Thoracic aorta (tissue), 2 donors: ENCODE results near the gene TAF10. TPM values are rescaled to one million over a fixed set of nuclear protein-coding genes. Genes with fewer than 3 reads are reported as not detected.

Experiments used
- ATAC-seq: fragments of 150-250 bp; one replicate; pipeline ENCODE4 v1.8.0; 2017; ENCODE audit warnings: low read depth; ENCODE audit not compliant: insufficient number of reproducible peaks, low FRiP score
- DNase-seq: peaks from one replicate; pipeline ENCODE4 v3.0.0-alpha.2; 2020; ENCODE audit warnings: low spot score
- H3K27ac ChIP-seq, 2 donors: fragments of 200-600 bp; sonication (generic); 1 replicate in 1 of 2; 2 replicates in 1 of 2; pipeline ENCODE4 v1.5.1; 2016; ENCODE audit warnings: mild to moderate bottlenecking in 2 of 2, moderate library complexity in 2 of 2
- H3K27me3 ChIP-seq: fragments of 200-600 bp; sonication (generic); replicated peaks from 2 replicates; pipeline ENCODE4 v1.6.0; 2016; ENCODE audit warnings: mild to moderate bottlenecking; ENCODE audit not compliant: insufficient read depth
- H3K36me3 ChIP-seq: fragments of 200-600 bp; sonication (generic); one replicate; pipeline ENCODE4 v1.5.1; 2016
- H3K4me1 ChIP-seq, 2 donors: fragments of 200-600 bp; sonication (generic); 1 replicate in 1 of 2; 2 replicates in 1 of 2; pipeline versions ENCODE4 v1.5.1 to v1.6.0; 2016; ENCODE audit warnings: low read depth in 2 of 2, mild to moderate bottlenecking in 1 of 2; ENCODE audit not compliant: control insufficient read depth in 1 of 2
- H3K4me3 ChIP-seq: fragments of 200-600 bp; sonication (generic); 2 replicates; pipeline ENCODE4 v1.5.1; 2016; ENCODE audit warnings: mild to moderate bottlenecking
- H3K9me3 ChIP-seq: fragments of 200-600 bp; sonication (generic); 2 replicates; pipeline ENCODE4 v1.5.1; 2016
- CTCF ChIP-seq: fragments of 200-600 bp; sonication (generic); IDR thresholded peaks from one replicate; pipeline ENCODE4 v1.5.1; 2019; ENCODE audit warnings: antibody characterized with exemption
- total RNA-seq, 2 donors: library from RNA; depleted of rRNA; stranded (reverse); fragments of >200 nt; gene quantifications; one replicate each; pipeline versions ENCODE4 v1.1.0 to v1.2.3, GENCODE V29; 2016

The TAF10 gene
- total RNA-seq, 2 donors from 2014 or later = 39.5 to 40.0 TPM

- Histone ChIP-seq H3K4me1 (peaks cover 26 to 56% of the 10 kb centered on the region in 2 donors), H3K36me3 (peaks cover 24% of the 10 kb centered on the region), H3K9me3 (no peaks in the 10 kb centered on the region), H3K4me3 (peak overlapping the region; percentile 89), H3K27me3 (no peaks in the 10 kb centered on the region), H3K27ac (peak overlapping the region; percentile 84 to 100)
- DNase-seq (no peak), ATAC-seq (no peak)
- no peak for TF ChIP-seq CTCF
Observed at GRCh38 chr11:6602096-6602940, 9.7 kb downstream of the TAF10 start.

- DNase-seq = no peak
- H3K4me1 ChIP-seq = peaks cover 21 to 59% of the 10 kb centered on the region in 2 donors
- no peaks in the 10 kb centered on the region for H3K9me3 ChIP-seq
- H3K36me3 ChIP-seq = peaks cover 24% of the 10 kb centered on the region
- no peak for TF ChIP-seq CTCF
- H3K4me3 ChIP-seq = no peak overlapping the region
- no peak overlapping the region for H3K27ac ChIP-seq
- H3K27me3 ChIP-seq = no peaks in the 10 kb centered on the region
- ATAC-seq = no peak
Observed at GRCh38 chr11:6601041-6601461, 11.0 kb downstream of the TAF10 start.

- Histone ChIP-seq H3K9me3 (no peaks in the 10 kb centered on the region), H3K4me3 (no peak overlapping the region), H3K36me3 (peaks cover 24% of the 10 kb centered on the region), H3K27me3 (no peaks in the 10 kb centered on the region), H3K27ac (no peak overlapping the region), H3K4me1 (peaks cover 16 to 51% of the 10 kb centered on the region in 2 donors)
- ATAC-seq (no peak), DNase-seq (no peak)
- TF ChIP-seq CTCF = no peak
Observed at GRCh38 chr11:6599881-6600390, 12.1 kb downstream of the TAF10 start.

GRCh38 chr11:6599449-6599848 is 12.6 kb downstream of the TAF10 start:
- Histone ChIP-seq H3K4me1 (peaks cover 16 to 50% of the 10 kb centered on the region in 2 donors), H3K27me3 (no peaks in the 10 kb centered on the region), H3K9me3 (no peaks in the 10 kb centered on the region), H3K36me3 (peaks cover 27% of the 10 kb centered on the region), H3K27ac (no peak overlapping the region), H3K4me3 (no peak overlapping the region)
- DNase-seq (no peak), ATAC-seq (no peak)
- no peak for TF ChIP-seq CTCF

GRCh38 chr11:6598555-6598954 is 13.5 kb downstream of the TAF10 start:
- Histone ChIP-seq H3K36me3 (peaks cover 32% of the 10 kb centered on the region), H3K27me3 (no peaks in the 10 kb centered on the region), H3K4me1 (peaks cover 16 to 50% of the 10 kb centered on the region in 2 donors), H3K9me3 (no peaks in the 10 kb centered on the region), H3K4me3 (no peak overlapping the region), H3K27ac (no peak overlapping the region)
- no peak for ATAC-seq
- no peak for TF ChIP-seq CTCF
- DNase-seq = no peak
